ENCODE results near the gene VHLL. TPM values are rescaled to one million over a fixed set of nuclear protein-coding genes. Genes with fewer than 3 reads are reported as not detected.
"Not testable (repeated sequence)": the region's sequence is repeated elsewhere in the genome, so short reads cannot be mapped to it uniquely, and the experiment has no call there.

The VHLL gene
- total and polyA plus RNA-seq, 4 donors: 0.67 TPM; not detected in 3

DNA sequence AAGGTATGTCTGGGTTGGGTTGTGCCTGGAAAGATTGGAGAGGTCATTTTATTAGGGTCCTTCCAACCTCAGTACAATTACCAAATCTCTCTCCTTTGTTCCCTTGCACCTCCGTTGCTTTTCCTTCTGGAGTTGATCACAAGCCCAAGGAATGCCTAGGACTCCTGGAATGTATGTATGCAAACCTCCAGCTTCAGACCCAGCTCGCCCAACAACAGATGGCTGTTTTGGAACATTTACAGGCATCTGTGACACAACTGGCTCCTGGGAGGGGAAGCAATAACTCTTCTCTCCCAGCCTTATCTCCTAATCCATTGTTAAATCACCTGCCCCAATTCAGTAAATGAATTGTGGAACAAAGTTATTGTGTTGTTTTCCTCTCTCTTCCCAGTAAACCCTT is 47.5 kb upstream of the VHLL start:
- TF ChIP-seq JUND (IDR thresholded peaks at IDR 0.05) (no peak), NR2F2 (IDR thresholded peaks at IDR 0.05) (no peak), RAD21 (IDR thresholded peaks at IDR 0.05) (no peak), REST (IDR thresholded peaks at IDR 0.05) (no peak), FOXA1 (IDR thresholded peaks at IDR 0.05) (no peak), RXRA (IDR thresholded peaks at IDR 0.05) (no peak), ATF3 (IDR thresholded peaks at IDR 0.05) (no peak)
- Histone ChIP-seq H3K27ac (ENCODE audit: low read depth in 1 of 2, low read length in 2 of 2) (no peak overlapping the region), H3K36me3 (ENCODE audit: control insufficient read depth in 4 of 4, insufficient read depth in 3 of 4, low read depth in 1 of 4, low read length in 3 of 4) (no peaks in the 10 kb centered on the region), H3K4me1 (ENCODE audit: control insufficient read depth in 4 of 4, insufficient read depth in 4 of 4, low read length in 3 of 4) (no peaks in the 10 kb centered on the region), H3K9me3 (ENCODE audit: control insufficient read depth in 4 of 4, low read length in 3 of 4) (no peaks in the 10 kb centered on the region), H3K4me3 (ENCODE audit: low read depth in 1 of 3, low read length in 3 of 3) (no peak overlapping the region), H3K27me3 (ENCODE audit: control insufficient read depth in 4 of 4, insufficient read depth in 4 of 4, low read length in 3 of 4) (no peaks in the 10 kb centered on the region), H3K9ac (ENCODE audit: low read depth in 1 of 2, low read length in 2 of 2) (no peak overlapping the region)
- WGBS: 77% methylated on average over 2 of the region's 2 CpGs
- no peak for DNase-seq (ENCODE audit: low spot score)

DNA sequence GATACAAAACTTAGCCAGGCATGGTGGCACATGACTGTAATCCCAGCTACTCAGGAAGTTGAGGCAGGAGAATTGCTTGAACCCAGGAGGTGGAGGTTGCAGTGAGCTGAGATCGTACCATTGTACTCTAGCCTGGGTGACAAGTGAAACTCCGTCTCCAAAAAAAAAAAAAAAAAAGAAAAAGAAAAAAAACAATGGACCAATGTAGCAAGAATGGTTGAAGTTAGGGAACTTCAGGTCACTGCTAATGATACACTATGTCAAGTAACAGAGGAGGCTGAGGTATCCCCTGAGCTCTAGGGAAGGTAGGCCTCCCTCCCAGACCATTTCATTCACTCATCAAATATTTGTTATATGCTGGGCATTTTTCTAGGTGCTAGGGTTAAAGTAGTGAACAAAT is 46.9 kb upstream of the VHLL start:
- H3K9ac ChIP-seq (ENCODE audit: low read depth in 1 of 2, low read length in 2 of 2); H3K4me1 ChIP-seq (ENCODE audit: control insufficient read depth in 4 of 4, insufficient read depth in 4 of 4, low read length in 3 of 4); H3K4me3 ChIP-seq (ENCODE audit: low read depth in 1 of 3, low read length in 3 of 3); H3K9me3 ChIP-seq (ENCODE audit: control insufficient read depth in 4 of 4, low read length in 3 of 4); H3K36me3 ChIP-seq (ENCODE audit: control insufficient read depth in 4 of 4, insufficient read depth in 3 of 4, low read depth in 1 of 4, low read length in 3 of 4); DNase-seq (ENCODE audit: low spot score); H3K27ac ChIP-seq (ENCODE audit: low read depth in 1 of 2, low read length in 2 of 2); H3K27me3 ChIP-seq (ENCODE audit: control insufficient read depth in 4 of 4, insufficient read depth in 4 of 4, low read length in 3 of 4): not testable (repeated sequence)
- WGBS: 95% methylated on average over 2 of the region's 2 CpGs

DNA sequence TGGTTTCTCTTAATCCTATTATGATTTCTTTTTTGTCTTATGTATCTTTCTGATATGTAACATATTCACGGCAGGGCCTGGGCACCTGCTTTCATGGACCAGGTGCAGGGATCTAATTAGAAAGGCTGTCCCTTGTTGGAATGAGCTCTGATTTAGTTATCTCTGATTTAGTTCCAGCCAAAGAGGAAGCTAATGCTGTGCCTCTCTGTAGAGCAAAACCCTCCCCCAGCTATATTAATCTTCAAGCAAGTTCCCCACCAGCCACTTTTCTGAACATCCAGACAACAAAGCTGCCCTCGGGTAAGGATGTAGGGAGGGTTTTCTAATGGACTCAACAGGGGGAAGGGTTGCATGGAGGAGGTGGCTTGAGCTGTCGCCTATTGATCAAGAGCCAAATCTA is 45.3 kb upstream of the VHLL start:
- TF ChIP-seq FOXA2 (IDR thresholded peaks at IDR 0.05) (no peak), HNF4G (IDR thresholded peaks at IDR 0.05) (no peak), SP1 (IDR thresholded peaks at IDR 0.05) (no peak), RAD21 (IDR thresholded peaks at IDR 0.05) (no peak), TAF1 (conservative IDR thresholded peaks at IDR 0.05) (no peak), HNF4A (conservative IDR thresholded peaks at IDR 0.05) (no peak), GABPA (IDR thresholded peaks at IDR 0.05 in 1 of 2, conservative IDR thresholded peaks at IDR 0.05 in 1 of 2) (no peak), JUND (IDR thresholded peaks at IDR 0.05) (no peak), EGR1 (IDR thresholded peaks at IDR 0.05; ENCODE audit: low read depth in 2 of 2) (no peak), RXRA (IDR thresholded peaks at IDR 0.05) (no peak)
- TF ChIP-seq, protein P1, sequence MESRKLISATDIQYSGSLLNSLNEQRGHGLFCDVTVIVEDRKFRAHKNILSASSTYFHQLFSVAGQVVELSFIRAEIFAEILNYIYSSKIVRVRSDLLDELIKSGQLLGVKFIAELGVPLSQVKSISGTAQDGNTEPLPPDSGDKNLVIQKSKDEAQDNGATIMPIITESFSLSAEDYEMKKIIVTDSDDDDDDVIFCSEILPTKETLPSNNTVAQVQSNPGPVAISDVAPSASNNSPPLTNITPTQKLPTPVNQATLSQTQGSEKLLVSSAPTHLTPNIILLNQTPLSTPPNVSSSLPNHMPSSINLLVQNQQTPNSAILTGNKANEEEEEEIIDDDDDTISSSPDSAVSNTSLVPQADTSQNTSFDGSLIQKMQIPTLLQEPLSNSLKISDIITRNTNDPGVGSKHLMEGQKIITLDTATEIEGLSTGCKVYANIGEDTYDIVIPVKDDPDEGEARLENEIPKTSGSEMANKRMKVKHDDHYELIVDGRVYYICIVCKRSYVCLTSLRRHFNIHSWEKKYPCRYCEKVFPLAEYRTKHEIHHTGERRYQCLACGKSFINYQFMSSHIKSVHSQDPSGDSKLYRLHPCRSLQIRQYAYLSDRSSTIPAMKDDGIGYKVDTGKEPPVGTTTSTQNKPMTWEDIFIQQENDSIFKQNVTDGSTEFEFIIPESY (IDR thresholded peaks at IDR 0.05): no peak
- Histone ChIP-seq H3K36me3 (ENCODE audit: control insufficient read depth in 4 of 4, insufficient read depth in 3 of 4, low read depth in 1 of 4, low read length in 3 of 4) (no peaks in the 10 kb centered on the region), H3K27ac (ENCODE audit: low read depth in 1 of 2, low read length in 2 of 2) (no peak overlapping the region), H3K9ac (ENCODE audit: low read depth in 1 of 2, low read length in 2 of 2) (no peak overlapping the region), H3K27me3 (ENCODE audit: control insufficient read depth in 4 of 4, insufficient read depth in 4 of 4, low read length in 3 of 4) (no peaks in the 10 kb centered on the region), H3K4me1 (ENCODE audit: control insufficient read depth in 4 of 4, insufficient read depth in 4 of 4, low read length in 3 of 4) (no peaks in the 10 kb centered on the region), H3K9me3 (ENCODE audit: control insufficient read depth in 4 of 4, low read length in 3 of 4) (no peaks in the 10 kb centered on the region), H3K4me3 (ENCODE audit: low read depth in 1 of 3, low read length in 3 of 3) (no peak overlapping the region)
- 84% methylated on average over 3 of the region's 3 CpGs for WGBS
- DNase-seq (ENCODE audit: low spot score): no peak
